Measurements from ENCODE around the gene GIPC2.
"Not testable (repeated sequence)": the region's sequence is repeated elsewhere in the genome, so short reads cannot be mapped to it uniquely, and the experiment has no call there.

The GIPC2 gene

DNA sequence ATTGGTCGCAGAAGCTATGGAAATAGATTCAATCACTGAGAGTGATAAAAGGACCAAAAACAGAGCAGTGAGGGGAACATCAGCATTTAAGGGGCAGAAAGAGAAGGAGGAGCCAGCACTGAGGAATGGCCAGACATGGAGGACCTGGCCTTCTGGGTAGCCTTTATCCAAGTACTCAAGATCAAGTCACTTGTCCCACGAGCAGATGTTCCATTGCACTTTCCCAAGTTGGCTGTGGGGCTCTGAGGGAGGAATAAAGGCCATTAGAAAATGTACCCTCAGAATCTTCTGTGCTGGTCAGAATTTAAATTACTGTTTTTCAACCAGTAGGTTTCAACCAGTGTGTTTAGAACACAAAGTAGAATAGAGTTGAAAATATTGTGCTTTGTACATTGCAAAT is 55.3 kb downstream of the GIPC2 start:
- no peak for DNase-seq

DNA sequence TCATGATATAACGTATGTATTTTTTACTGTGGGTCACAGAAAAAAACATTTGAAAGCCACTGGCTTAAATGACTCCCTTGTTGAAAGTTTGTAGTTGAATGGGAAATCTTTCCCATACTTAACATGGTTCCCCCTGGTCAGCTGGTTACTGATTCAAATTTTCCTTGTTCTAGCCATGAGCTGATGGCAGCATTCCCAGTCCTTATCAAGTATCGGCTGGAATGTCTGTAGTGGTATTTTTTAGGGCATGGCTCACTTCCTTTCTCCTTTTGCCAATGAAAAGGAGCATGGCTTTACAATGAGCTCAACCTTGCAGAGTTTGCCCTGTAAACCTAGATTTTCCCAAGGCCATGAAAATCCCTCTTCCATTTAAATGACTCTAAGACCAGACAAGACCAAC is 55.7 kb downstream of the GIPC2 start:
- no peak for DNase-seq

DNA sequence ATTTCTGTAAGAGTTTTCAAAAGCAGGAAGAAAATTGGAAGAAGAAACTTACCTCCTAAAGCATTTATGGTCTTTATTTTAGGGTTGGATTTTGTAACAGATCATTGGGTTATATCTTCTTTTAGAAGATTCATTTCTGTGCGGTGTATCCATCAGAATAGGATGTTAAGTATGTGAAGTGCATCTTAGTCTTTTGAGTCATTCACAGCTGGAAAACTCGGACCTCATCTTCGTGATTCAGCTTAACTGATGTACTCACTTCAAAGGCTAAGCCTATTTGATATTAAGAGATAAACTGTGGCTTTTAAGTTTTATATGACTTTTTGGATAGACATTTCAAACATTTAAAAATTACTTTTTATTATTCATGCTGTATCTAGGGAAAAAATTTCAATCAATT is 56.3 kb downstream of the GIPC2 start:
- no peak for DNase-seq

- no peak for DNase-seq
Measured at GRCh38 chr1:78102916-78103315, 57.1 kb downstream of the GIPC2 start.

GRCh38 chr1:78104322-78104721 is 58.6 kb downstream of the GIPC2 start:
- DNase-seq, result no peak

DNA sequence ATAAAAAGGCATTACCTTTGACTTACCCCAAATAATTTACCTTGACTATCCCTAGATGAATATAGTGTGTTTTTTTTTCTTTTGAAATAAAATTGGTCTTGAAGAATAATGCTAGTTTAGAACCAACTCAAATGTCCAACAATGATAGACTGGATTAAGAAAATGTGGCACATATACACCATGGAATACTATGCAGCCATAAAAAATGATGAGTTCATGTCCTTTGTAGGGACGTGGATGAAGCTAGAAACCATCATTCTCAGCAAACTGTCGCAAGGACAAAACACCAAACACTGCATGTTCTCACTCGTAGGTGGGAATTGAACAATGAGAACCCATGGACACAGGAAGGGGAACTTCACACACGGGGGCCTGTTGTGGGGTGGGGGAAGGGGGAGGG is 63.9 kb downstream of the GIPC2 start:
- not testable (repeated sequence) for DNase-seq

DNA sequence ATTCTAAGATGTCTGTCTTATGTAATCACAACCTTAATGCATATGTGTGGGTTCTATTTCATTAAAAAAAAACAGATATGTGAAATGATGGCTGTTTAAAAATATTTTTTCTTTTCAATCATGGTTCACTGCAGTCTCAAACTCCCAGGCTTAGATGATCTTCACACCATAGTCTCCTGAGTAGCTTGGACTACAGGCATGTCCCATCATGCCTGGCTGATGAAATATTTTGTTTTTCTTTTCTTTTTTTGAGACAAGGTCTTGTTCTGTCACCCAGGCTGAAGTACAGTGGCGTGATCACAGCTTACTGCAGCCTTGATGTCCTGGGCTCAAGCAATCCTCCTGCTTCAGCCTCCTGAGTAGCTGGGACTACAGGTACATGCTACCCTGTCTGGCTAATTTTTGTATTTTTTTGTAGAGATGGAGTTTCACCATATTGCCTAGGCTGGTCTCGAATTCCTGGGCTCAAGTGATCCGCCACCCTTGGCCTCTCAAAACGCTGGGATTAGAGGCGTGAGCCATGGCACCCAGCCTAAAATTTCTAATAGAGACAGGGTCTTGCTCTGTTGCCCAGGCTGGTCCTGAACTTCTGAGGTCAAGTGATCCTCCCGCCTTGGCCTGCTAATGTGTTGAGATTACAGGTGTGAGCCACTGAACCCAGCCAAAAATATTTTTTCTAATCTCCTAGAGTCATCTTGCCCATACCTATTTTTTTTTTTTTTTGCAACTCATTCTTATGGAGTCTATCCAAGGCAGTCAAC is 67.6 kb downstream of the GIPC2 start:
- DNase-seq, result no peak

DNA sequence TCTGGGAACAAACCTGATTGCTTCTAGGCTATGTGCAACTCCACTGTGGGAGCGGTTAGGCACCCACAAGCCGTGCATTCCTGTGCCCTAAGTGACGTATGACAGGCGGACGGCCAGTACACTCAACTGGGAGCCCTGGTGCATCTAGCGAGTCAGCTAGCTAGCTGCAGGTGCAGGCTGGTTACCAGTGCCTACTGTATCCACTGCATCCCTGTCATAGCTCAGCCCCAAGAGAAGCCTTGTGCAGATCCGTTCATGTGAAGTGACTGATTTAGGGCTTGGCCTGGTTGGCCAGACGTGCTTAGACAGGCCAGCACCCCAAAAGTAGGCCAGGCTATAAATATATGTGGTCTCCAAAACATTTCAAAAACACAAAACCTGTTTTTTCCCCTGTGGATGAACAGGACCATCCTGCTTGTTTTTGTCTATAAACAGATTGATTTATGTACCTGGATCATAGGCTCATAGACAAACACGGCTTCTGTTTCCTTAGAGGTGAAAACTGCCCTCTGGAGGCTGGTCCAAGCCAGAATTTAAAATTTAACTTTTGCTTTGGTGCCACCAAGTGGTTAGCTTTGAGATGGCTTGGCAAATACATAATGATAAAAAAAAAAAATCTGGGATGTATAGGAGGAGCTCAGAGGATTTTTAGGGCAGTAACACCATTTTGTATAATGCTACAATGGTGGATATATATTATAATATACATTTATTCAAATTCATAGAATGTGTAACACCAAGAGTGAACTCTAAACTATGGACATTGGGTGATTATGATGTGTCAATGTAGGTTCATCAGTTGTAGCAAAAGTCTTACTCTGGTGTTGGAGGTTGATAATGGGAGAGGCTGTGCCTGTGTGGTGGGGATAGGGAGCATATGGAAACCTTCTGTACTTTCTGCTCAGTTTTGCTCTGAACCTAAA is 68.5 kb downstream of the GIPC2 start:
- DNase-seq, result peak; percentile 79 to 90

DNA sequence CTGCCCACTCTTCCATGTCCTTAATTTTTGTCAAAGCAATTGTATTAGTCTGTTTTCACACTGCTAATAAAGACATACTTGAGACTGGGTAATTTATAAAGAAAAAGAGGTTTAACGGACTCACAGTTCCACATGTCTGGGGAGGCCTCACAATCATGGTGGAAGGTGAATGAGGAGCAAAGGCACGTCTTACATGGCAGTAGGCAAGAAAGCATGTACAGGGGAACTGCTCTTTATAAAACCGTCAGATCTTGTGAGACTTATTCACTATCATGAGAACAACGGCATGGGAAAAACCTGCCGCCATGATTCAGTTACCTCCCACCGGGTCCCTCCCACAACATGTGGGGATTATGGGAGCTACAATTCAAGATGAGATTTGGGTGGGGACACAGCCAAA is 74.7 kb downstream of the GIPC2 start:
- not testable (repeated sequence) for DNase-seq

GRCh38 chr1:78121710-78122109 is 75.9 kb downstream of the GIPC2 start:
- no peak for DNase-seq

DNA sequence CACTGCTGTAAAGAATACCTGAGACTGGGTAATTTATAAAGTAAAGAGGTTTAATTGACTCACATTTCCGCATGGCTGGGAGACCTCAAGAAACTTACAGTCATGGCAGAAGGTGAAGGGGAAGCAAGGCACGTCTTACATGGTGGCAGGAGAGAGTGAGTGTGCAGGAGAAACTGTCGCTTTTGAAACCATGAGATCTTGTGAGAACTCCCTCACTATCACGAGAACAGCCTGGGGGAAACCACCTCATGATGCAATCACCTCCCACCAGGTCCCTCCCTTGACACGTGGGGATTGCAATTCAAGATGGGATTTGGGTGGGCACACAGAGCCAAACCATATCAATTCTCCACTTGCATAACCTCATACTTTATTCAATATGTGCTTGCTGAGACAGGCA is 76.6 kb downstream of the GIPC2 start:
- no peak for DNase-seq

DNA sequence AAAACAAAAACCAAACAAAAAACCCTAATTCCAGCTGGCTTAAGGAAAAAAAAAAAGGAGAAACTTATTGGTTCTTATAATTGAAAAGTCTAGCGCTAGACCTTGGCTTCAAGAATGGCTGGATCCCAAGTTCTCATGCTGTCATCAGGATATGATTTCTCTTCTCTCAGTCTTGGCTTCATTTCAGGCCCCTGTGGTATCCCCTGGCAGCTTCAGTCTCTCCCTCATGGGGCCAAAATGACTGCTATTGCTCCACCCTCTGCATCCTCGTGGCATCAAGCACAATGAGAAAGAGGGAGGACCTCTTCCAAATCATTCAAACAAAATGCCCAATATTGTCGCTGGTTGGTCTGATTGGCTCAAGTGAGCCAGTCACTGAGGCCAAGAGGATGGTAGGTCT is 80.7 kb downstream of the GIPC2 start:
- peak; percentile 30 to 68 for DNase-seq

- DNase-seq, result no peak
Measured at GRCh38 chr1:78132174-78132947, 86.6 kb downstream of the GIPC2 start.

DNA sequence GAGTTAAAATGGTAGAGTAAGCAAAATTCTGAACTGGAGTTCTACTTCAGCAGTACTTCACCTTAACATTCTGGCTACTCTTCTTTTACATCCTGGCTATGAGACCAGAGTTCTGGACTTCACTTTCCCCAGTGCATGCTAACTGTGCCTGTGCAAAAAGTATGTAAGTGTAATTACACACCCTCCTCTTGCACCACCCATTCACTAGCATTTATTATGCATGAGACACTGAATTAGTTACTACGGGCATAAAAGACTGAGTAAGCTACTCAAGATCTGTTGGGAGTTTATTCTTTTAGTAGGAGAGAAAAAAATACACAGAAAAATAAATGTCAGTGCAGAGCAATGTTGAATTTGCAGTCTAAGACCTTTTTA is 87.2 kb downstream of the GIPC2 start:
- DNase-seq, result no peak

- DNase-seq, result no peak
Measured at GRCh38 chr1:78136680-78137079, 90.9 kb downstream of the GIPC2 start.

DNA sequence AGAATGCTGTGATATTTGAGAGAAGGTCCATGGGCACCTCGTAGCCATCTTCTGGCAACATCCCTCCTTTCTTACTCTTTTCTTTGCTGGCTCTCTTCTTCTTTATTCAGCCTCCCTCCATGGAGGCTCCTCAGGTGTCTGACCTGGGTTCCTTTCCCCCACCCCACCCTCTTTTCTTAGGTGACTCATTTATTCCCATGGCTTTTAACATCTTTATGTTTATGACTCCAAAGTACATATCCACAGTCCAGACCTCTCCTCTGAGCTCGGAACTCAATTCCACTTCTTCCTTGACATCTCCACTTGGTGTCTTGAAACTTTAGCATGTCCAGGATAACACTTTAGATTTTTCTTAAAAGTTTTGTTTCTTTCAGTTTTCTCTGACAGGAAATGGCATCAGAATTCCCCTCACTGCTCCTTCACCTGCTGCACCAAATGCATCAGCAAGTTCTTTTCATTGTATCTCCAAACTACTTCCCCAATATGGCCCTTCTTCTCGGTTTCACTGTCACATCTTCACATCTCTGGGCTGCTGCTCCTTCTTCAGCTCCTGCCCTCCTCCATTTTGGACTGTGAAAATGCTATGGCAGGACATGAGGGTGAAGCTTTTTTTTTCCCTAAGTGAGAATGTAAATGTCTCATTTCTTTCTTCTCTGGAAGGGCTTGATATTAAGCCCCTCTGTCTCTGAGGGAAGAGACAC is 95.9 kb downstream of the GIPC2 start:
- DNase-seq, result no peak

DNA sequence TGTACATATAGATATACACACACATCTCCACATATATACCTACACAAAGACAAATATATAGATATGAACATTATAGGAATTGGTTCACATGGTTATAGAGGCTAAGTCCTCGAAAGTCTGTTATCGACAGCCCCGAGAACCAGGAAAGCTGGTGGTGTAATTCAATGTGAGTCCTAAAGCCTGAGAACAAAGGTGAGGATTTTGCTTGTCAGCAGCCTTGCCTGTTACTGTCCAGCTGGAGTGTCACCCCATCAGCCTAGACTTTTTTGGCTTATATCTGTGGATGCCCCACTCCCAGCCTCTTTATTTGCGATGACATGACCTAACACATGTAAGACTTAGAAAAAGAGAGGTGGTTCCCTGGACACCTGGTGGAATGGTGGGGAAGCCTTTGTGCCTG is 97.0 kb downstream of the GIPC2 start:
- no peak for DNase-seq

DNA sequence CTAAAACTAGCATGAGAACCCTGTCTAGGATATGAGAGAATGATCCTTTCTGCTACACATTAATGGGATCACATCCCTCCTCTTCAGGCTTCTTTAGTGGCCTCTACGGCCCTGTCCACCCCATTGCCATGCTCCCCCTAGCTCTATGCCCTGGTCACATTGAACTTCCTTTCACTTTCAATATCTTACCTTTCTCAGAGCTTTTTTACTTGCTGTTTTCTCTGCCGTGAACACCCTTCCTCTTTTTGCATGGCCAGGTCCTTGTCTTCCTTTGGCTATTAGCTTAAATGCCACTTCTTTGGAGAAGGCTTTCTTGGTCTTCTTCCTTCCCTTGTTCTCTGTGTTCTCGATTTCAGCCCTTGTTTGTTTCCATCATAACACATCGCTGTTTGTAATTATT is 97.4 kb downstream of the GIPC2 start:
- DNase-seq, result no peak

- no peak for DNase-seq
Measured at GRCh38 chr1:78143673-78144072, 97.9 kb downstream of the GIPC2 start.

- DNase-seq, result peak; percentile 61 to 88
Measured at GRCh38 chr1:78145105-78145580, 99.4 kb downstream of the GIPC2 start.

- no peak for DNase-seq
Measured at GRCh38 chr1:78146205-78146771, 100.5 kb downstream of the GIPC2 start.

DNA sequence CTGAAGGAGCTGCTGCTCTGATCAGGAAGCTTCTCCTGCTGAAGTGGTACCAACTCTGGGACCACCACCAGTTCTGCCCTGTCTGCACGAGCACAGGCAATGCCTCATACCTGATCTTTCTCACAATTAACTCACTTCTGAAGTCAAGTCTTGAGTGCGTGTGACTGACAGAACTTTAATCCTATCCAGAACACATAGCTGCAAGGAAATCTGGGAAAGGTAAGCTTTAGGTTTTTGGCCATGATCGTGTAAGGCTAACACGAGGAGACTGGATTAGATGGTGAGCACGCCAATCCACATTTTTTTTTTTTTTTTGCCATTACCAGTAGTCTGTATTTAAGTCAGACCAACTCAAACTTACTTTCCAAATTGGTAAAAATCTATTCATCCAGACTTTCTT is 101.3 kb downstream of the GIPC2 start:
- no peak for DNase-seq

Data from NCI-H446 (cell line).